ENCODE measurements around the gene P2RY11. TPM values are rescaled to one million over a fixed set of nuclear protein-coding genes. Genes with fewer than 3 reads are reported as not detected.

The P2RY11 gene
- total RNA-seq, 4 donors from 2014 or later, result 2.9 to 9.2 (median 5.8) TPM

DNA sequence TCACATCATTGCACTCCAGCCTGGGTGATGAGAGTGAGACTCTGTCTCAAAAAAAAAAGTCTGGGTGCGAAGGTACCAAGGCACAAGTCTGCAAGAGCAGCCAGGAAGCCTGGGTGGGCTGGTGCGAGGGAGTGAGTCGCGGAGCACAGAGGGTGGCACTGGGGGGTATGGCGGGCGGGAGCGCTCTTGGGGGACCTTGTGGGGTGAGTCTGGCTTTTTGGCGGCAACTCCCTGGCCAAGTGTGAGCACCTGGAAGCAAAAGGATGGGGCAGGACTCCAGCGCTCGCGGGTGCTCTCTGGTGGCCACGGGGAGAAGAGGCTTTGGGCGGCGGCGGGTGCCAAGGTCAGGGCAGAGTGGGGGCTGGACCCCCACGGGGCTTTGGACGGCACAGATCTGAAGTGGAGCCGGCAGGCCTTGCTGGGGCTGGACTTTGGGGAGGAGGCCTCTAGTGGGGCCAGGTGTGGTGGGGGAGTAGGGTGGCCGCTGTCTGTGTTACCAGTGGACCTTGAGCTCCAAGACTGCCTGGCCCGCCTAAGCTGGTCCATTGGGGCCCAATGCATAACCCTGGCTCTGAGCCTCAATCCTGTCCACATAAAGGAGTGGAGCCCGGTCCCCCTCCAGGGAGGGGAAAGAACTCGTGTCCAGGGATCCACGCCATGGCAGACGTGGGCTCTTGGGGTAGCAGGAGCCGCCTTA, 1.6 kb downstream of the P2RY11 start:
- intact Hi-C loops (cut with DNase I), result loop anchor here (10.0 kb wide), 1 partner anchor 142 kb away; the partner anchor contains the start of gene MRPL4
- Histone ChIP-seq H3K36me3 (peaks cover 46 to 86% (median 60%) of the 10 kb centered on the region in 3 donors), H3K4me1 (peaks cover 4 to 44% (median 13%) of the 10 kb centered on the region in 3 donors), H3K9me3 (no peaks in the 10 kb centered on the region), H3K27ac (peak overlapping the region in 2 of 4 donors; percentile 44 to 57), H3K4me3 (peak overlapping the region in 1 of 4 donors; percentile 23), H3K27me3 (no peaks in the 10 kb centered on the region)
- no peak for TF ChIP-seq POLR2A (IDR thresholded peaks at IDR 0.05)
- TF ChIP-seq, protein P1, sequence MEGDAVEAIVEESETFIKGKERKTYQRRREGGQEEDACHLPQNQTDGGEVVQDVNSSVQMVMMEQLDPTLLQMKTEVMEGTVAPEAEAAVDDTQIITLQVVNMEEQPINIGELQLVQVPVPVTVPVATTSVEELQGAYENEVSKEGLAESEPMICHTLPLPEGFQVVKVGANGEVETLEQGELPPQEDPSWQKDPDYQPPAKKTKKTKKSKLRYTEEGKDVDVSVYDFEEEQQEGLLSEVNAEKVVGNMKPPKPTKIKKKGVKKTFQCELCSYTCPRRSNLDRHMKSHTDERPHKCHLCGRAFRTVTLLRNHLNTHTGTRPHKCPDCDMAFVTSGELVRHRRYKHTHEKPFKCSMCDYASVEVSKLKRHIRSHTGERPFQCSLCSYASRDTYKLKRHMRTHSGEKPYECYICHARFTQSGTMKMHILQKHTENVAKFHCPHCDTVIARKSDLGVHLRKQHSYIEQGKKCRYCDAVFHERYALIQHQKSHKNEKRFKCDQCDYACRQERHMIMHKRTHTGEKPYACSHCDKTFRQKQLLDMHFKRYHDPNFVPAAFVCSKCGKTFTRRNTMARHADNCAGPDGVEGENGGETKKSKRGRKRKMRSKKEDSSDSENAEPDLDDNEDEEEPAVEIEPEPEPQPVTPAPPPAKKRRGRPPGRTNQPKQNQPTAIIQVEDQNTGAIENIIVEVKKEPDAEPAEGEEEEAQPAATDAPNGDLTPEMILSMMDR (IDR thresholded peaks at IDR 0.05), result peak; percentile 46 to 78 (median 57)
- no peak for DNase-seq
- 21 to 57% methylated on average over 1 to 18 of the region's 25 CpGs for WGBS, 2 donors

DNA sequence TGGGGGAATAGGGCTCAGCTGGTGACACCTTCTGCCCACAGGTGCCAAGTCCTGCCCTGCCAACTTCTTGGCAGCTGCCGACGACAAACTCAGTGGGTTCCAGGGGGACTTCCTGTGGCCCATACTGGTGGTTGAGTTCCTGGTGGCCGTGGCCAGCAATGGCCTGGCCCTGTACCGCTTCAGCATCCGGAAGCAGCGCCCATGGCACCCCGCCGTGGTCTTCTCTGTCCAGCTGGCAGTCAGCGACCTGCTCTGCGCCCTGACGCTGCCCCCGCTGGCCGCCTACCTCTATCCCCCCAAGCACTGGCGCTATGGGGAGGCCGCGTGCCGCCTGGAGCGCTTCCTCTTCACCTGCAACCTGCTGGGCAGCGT, 2.1 kb downstream of the P2RY11 start:
- peaks cover 42 to 86% (median 57%) of the 10 kb centered on the region in 3 donors for H3K36me3 ChIP-seq
- WGBS, 2 donors, result 0 to 48% methylated on average over 2 to 14 of the region's 19 CpGs
- no peak overlapping the region for H3K4me3 ChIP-seq
- H3K4me1 ChIP-seq, result peaks cover 6 to 45% (median 18%) of the 10 kb centered on the region in 3 donors
- H3K27me3 ChIP-seq, result no peaks in the 10 kb centered on the region
- H3K9me3 ChIP-seq, result no peaks in the 10 kb centered on the region
- peak overlapping the region in 2 of 4 donors; percentile 44 to 57 for H3K27ac ChIP-seq
- DNase-seq, result no peak
- intact Hi-C loops (cut with DNase I), result loop anchor here (10.0 kb wide), 1 partner anchor 141 kb away; the partner anchor contains the start of gene MRPL4
- TF ChIP-seq, protein P1 (IDR thresholded peaks at IDR 0.05), result no peak
- TF ChIP-seq POLR2A (IDR thresholded peaks at IDR 0.05), result no peak

DNA sequence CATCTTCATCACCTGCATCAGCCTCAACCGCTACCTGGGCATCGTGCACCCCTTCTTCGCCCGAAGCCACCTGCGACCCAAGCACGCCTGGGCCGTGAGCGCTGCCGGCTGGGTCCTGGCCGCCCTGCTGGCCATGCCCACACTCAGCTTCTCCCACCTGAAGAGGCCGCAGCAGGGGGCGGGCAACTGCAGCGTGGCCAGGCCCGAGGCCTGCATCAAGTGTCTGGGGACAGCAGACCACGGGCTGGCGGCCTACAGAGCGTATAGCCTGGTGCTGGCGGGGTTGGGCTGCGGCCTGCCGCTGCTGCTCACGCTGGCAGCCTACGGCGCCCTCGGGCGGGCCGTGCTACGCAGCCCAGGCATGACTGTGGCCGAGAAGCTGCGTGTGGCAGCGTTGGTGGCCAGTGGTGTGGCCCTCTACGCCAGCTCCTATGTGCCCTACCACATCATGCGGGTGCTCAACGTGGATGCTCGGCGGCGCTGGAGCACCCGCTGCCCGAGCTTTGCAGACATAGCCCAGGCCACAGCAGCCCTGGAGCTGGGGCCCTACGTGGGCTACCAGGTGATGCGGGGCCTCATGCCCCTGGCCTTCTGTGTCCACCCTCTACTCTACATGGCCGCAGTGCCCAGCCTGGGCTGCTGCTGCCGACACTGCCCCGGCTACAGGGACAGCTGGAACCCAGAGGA, 2.6 kb downstream of the P2RY11 start:
- intact Hi-C loops (cut with DNase I), result loop anchor here (10.0 kb wide), 1 partner anchor 141 kb away; the partner anchor contains the start of gene MRPL4
- WGBS, 2 donors, result 77 to 80% methylated on average over 2 to 4 of the region's 43 CpGs
- no peak for TF ChIP-seq POLR2A (IDR thresholded peaks at IDR 0.05)
- TF ChIP-seq, protein P1 (IDR thresholded peaks at IDR 0.05), result peak in 1 of 6 experiments; percentile 7
- DNase-seq, result no peak
- Histone ChIP-seq H3K4me1 (peaks cover 11 to 50% (median 23%) of the 10 kb centered on the region in 3 donors), H3K36me3 (peaks cover 40 to 82% (median 55%) of the 10 kb centered on the region in 3 donors), H3K9me3 (no peaks in the 10 kb centered on the region), H3K27me3 (no peaks in the 10 kb centered on the region), H3K4me3 (no peak overlapping the region), H3K27ac (no peak overlapping the region)

DNA sequence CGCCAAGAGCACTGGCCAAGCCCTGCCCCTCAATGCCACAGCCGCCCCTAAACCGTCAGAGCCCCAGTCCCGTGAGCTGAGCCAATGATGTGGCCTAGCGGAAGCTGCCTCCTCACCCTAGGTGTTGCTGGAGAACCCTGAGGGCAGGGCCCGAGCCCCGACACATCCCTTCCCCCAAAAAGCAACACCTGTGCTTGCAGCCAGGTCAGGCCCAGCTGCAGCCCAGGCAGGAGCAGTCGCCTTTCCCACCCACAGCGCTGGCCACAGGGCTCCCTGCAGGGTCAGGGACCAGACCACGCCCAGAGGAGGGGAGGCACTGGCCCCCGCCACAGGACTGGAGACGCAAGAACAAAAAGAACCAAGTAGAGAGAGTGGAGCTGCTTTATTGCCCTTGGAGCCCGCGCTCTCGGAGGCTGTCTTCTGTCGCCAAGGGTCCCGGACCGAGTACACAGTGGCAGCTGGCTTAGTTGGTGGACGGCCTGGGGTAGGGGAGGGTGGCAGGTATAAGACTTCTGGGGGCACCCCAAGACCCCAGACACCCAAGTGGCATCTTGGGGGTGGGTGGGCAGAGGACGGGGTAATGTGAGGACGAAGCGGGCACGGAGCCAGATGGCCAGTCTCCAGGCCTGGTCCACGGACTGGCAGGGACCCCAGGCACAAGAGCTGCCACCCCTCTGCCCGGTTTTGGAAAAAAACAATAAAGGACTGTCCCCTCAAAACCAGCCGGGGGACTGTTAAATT, 3.3 kb downstream of the P2RY11 start:
- DNase-seq, result no peak
- Histone ChIP-seq H3K27me3 (no peaks in the 10 kb centered on the region), H3K4me1 (peaks cover 14 to 55% (median 25%) of the 10 kb centered on the region in 3 donors), H3K36me3 (peaks cover 33 to 75% (median 48%) of the 10 kb centered on the region in 3 donors), H3K27ac (no peak overlapping the region), H3K9me3 (no peaks in the 10 kb centered on the region), H3K4me3 (no peak overlapping the region)
- intact Hi-C loops (cut with DNase I), result loop anchor here (10.0 kb wide), 1 partner anchor 140 kb away; the partner anchor contains the start of gene MRPL4
- WGBS, 2 donors, result 64 to 86% methylated on average over 12 to 13 of the region's 26 CpGs
- TF ChIP-seq POLR2A (IDR thresholded peaks at IDR 0.05), result no peak
- TF ChIP-seq, protein P1 (IDR thresholded peaks at IDR 0.05), result no peak

Data from esophagus squamous epithelium (tissue), 5 donors.